Endothelial cell of umbilical vein (primary cell): ENCODE measurements around the gene FOXL3.

ENCODE experiments used
- EZH2 ChIP-seq: IDR thresholded peaks from 2 replicates; pipeline ENCODE4 v1.6.1; 2012; ENCODE audit warnings: borderline replicate concordance, low read depth, mild to moderate bottlenecking, moderate library complexity, low read length, inconsistent platforms; ENCODE audit not compliant: severe bottlenecking
- FOS ChIP-seq: IDR thresholded peaks from 2 replicates; pipeline ENCODE4 v1.6.1; 2011; ENCODE audit warnings: mild to moderate bottlenecking, low read length, moderate library complexity, borderline replicate concordance; ENCODE audit not compliant: insufficient read depth
- GATA2 ChIP-seq: IDR thresholded peaks from 2 replicates; pipeline ENCODE4 v1.7.0; 2011; ENCODE audit warnings: low read depth, mild to moderate bottlenecking, moderate library complexity, mixed read lengths, low read length; ENCODE audit not compliant: insufficient read length, insufficient read depth
- JUN ChIP-seq: IDR thresholded peaks from 2 replicates; pipeline ENCODE4 v1.6.1; 2011; ENCODE audit warnings: borderline replicate concordance, low read depth; ENCODE audit not compliant: insufficient read length, insufficient read depth
- MYC ChIP-seq: IDR thresholded peaks from one replicate; pipeline ENCODE4 v1.6.1; 2011; ENCODE audit warnings: mild to moderate bottlenecking, low read depth, low read length
- POLR2A ChIP-seq: IDR thresholded peaks from 2 replicates; pipeline ENCODE4 v1.6.1; 2012; ENCODE audit warnings: low read depth, mild to moderate bottlenecking, control low read depth, low read length
- POLR2AphosphoS5 ChIP-seq: IDR thresholded peaks from 2 replicates; pipeline ENCODE4 v1.6.1; 2012; ENCODE audit warnings: low read depth, mild to moderate bottlenecking, control low read depth, low read length, moderate library complexity; ENCODE audit not compliant: insufficient read depth
- TF ChIP-seq, protein P1 (sequence below), 2 donors: IDR thresholded peaks; 1 replicate in 1 of 2; 2 replicates in 1 of 2; pipeline ENCODE4 v1.5.1; 2011; ENCODE audit warnings: low read length in 2 of 2, mild to moderate bottlenecking in 2 of 2, moderate library complexity in 2 of 2, control low read depth in 1 of 2, inconsistent platforms in 1 of 2, low read depth in 1 of 2; ENCODE audit not compliant: insufficient read depth in 1 of 2; ENCODE audit errors: extremely low read depth in 1 of 2
- TF ChIP-seq, protein P2 (sequence below): IDR thresholded peaks from 2 replicates; pipeline ENCODE4 v1.6.1; 2011; ENCODE audit not compliant: insufficient read depth, insufficient read length

DNA sequence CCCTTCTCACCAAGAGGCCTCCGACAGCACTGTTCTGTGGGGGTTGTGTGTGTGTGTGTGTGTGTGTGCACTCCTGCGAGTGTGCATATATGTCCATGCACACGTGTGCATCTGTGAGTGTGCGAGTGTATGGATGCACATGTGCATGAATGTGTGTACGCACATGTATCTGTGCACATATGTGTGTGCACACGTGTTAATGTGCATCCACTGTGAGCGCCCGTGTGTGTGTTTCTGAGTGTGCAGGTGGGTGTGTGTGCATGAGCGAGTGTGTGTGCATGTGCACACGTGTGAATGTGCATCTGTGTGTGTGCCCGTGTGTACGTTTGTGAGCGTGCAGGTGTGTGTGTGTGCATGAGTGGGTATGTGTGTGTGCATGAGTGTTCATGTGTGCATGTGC lies 48.5 kb upstream of the FOXL3 start:
- TF ChIP-seq, protein P1, sequence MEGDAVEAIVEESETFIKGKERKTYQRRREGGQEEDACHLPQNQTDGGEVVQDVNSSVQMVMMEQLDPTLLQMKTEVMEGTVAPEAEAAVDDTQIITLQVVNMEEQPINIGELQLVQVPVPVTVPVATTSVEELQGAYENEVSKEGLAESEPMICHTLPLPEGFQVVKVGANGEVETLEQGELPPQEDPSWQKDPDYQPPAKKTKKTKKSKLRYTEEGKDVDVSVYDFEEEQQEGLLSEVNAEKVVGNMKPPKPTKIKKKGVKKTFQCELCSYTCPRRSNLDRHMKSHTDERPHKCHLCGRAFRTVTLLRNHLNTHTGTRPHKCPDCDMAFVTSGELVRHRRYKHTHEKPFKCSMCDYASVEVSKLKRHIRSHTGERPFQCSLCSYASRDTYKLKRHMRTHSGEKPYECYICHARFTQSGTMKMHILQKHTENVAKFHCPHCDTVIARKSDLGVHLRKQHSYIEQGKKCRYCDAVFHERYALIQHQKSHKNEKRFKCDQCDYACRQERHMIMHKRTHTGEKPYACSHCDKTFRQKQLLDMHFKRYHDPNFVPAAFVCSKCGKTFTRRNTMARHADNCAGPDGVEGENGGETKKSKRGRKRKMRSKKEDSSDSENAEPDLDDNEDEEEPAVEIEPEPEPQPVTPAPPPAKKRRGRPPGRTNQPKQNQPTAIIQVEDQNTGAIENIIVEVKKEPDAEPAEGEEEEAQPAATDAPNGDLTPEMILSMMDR (IDR thresholded peaks at IDR 0.05; ENCODE audit: extremely low read depth in 1 of 2, insufficient read depth in 1 of 2, low read depth in 1 of 2, low read length in 2 of 2): no peak
- TF ChIP-seq EZH2: no peak
- no peak for TF ChIP-seq POLR2AphosphoS5
- TF ChIP-seq, protein P2, sequence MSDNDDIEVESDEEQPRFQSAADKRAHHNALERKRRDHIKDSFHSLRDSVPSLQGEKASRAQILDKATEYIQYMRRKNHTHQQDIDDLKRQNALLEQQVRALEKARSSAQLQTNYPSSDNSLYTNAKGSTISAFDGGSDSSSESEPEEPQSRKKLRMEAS: no peak
- TF ChIP-seq POLR2A: no peak
- TF ChIP-seq JUN: no peak
- no peak for TF ChIP-seq MYC
- TF ChIP-seq FOS: no peak
- TF ChIP-seq GATA2: no peak
